Fibroblast of upper back skin (primary cell): ENCODE measurements around the gene TMPRSS6.
"Not testable (repeated sequence)": the region's sequence is repeated elsewhere in the genome, so short reads cannot be mapped to it uniquely, and the experiment has no call there.

Experiments used
- DNase-seq: peaks from one replicate; pipeline ENCODE4 v3.0.0-alpha.2; 2013

TMPRSS6 gene

GRCh38 chr22:37084385-37084784 is 25.1 kb downstream of the TMPRSS6 start:
- DNase-seq, result no peak

DNA sequence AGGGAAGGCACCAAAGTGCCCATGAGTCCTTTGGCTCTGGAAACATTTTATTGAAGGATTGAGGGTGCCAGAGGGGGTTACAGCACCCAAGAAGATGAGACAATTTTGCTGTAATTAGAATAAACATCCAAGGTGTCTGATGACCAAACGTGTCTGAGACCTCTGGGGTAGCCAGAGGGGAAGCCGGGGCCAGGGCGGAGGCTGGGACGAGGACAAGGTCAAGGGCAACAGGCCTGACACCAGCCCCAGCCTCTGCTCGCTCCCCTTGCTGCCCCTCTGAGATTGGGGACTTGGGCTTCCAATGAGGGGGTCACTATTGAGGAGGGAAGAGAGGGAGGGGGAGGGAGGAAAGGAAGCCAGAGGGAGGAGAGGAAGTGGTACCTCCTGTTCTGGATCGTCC is 25.6 kb downstream of the TMPRSS6 start:
- no peak for DNase-seq

- peak; percentile 17 for DNase-seq
Observed at GRCh38 chr22:37082251-37082873, 27.2 kb downstream of the TMPRSS6 start.

DNA sequence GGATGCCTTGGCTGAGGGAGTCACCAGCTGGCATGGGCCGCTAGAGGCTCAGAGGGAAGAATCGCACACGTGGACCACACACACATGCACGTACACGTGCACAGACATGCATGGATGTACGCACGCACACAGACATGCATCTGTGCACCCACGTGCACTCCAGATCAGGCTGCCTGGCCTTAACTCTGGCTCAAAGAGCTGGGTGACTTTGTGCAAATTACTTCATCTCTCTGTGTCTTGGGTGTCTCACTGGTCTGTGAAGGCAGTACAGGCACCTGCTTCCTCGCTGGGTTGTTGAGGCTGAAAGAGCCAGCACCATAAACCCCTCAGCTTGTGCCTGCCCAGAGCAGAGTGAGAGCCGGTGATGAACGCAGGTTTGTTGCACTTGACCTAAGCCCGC is 28.7 kb downstream of the TMPRSS6 start:
- no peak for DNase-seq

- no peak for DNase-seq
Observed at GRCh38 chr22:37080438-37080837, 29.1 kb downstream of the TMPRSS6 start.

- peak; percentile 36 for DNase-seq
Observed at GRCh38 chr22:37079668-37080171, 29.8 kb downstream of the TMPRSS6 start.

GRCh38 chr22:37079158-37079557 is 30.4 kb downstream of the TMPRSS6 start:
- no peak for DNase-seq

DNA sequence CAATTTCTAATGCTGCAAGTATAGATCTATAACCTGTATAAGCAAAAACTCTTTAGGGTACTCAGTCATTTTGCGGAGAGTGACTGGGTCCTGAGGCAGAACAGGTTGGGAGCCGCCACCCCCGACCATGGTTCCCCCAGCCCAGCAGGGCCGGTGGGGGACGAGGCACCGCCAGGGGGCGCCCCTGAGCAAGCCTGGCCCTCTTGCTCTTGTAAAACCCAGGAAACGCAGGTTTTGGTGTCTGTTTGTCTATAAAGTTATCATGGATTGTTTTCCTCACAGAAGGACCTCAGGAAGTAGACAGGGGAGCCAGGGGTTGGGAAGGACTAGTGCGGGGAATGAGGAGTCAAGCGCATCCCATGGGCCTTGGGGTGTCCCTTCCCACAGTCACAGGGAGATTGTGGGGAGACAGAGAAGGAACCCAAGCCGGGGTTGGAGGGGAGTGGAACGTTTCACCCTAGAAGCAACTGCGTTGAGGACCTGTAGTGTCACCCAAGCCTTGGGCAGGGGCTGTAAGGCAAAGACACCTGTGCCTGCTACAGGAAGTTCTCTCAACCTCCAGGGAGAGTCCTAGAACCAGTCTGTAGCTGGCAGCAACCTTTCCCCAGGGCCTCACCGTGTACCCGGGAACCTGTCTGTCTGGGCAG is 31.6 kb downstream of the TMPRSS6 start:
- DNase-seq, result peak; percentile 23

- DNase-seq, result no peak
Observed at GRCh38 chr22:37075822-37076433, 33.6 kb downstream of the TMPRSS6 start.

GRCh38 chr22:37075046-37075445 is 34.5 kb downstream of the TMPRSS6 start:
- DNase-seq, result no peak

- no peak for DNase-seq
Observed at GRCh38 chr22:37074537-37074936, 35.0 kb downstream of the TMPRSS6 start.

GRCh38 chr22:37072673-37073072 is 36.8 kb downstream of the TMPRSS6 start:
- no peak for DNase-seq

DNA sequence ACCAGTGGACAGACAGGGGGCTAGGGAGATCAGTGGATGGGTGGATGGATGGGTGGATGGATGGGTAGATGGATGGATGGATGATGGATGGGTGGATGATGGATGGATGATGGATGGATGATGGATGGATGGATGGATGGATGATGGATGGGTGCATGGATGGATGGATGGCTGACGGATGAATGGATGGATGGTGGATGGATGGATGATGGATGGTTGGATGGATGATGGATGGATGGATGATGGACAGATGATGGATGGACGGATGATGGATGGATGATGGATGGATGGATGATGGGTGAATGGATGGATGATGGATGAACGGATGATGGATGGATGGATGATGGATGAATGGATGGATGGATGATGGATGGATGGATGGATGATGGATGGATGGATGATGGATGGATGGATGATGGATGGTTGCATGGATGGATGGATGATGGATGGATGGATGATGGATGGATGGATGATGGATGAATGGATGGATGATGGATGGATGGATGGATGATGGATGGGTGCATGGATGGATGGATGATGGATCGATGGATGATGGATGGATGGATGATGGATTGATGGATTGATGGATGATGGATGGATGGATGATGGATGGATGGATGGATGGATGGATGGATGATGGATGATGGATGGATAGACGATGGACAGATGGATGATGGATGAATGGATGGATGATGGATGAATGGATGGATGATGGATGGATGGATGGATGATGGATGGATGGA is 37.5 kb downstream of the TMPRSS6 start:
- not testable (repeated sequence) for DNase-seq

DNA sequence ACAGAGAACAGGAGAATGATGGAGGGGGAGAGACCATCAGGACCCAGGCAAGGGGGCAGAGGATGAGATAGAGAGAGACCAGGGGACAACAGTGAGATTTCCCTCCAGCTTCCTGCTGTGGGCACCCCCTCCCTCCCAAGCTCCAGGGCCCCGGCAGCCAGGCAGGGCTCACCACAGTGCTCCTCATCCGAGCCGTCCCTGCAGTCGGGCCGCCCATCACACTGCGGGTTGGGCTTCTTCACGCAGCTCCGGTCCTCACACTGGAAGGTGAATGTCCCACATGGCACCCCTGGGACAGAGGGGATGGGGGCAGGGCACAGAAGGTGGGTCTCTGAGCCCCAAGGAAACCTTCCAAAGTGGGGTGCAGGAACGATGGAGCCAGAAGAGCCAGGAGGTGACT is 38.8 kb downstream of the TMPRSS6 start:
- DNase-seq, result no peak

DNA sequence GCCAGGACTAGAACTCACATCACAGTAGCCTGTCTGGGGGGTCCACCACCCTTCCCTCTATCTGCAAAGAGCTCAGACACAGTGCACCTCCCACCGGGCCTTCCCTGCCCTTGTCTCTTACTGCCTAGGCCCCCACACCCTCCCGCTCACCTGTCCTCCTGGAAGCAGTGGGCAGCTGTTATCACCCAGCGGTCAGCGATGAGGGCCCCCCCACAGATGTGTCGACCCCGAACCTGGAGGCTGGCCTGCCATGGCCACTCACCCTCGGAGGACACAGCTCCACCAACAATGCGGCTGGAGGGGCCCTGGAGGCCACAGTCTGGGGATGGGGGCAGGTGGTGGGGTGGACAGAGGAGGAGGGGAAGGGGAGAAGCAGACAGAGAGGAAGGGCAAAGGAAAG is 39.2 kb downstream of the TMPRSS6 start:
- DNase-seq, result no peak

DNA sequence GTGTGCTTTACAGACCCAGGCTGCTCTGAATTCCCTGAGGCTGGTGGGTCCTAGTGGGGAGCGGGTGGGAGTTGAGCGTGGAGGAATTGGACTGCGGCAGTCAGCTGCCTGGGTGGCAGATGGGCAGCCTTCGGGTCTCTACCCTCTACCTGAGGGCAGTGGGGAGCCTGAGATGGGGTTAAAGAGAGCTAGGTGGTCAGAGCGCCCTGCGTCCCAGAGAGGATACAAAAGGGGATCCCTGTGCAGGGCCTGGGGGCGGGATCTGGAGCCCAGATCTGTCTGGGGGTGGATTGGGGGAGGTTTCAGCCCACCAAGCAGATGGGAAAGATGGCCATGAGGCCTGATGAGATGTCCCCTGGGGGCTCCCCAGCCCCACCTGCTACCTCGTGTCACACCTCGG is 39.8 kb downstream of the TMPRSS6 start:
- DNase-seq, result no peak

GRCh38 chr22:37069319-37069718 is 40.2 kb downstream of the TMPRSS6 start:
- no peak for DNase-seq

GRCh38 chr22:37068859-37069258 is 40.7 kb downstream of the TMPRSS6 start:
- no peak for DNase-seq

DNA sequence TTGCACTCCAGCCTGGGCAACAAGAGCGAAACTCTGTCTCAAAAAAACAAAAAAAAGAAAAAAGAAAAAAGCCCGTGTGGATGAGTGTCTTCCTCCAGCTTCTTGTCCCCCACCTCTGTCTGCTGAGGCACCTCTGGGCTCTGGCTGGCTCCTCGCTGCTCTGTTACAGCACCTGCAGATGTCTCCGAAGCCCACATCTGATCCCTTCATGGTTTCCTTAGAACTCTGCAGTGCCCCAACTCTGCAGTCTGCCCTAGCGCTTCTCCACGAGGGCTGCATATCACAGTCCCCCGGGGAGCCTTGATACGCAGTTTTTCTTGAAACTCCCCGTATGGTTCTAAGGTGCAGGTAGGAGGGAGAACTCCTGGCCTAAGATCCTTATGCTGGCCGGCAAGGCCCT is 42.1 kb downstream of the TMPRSS6 start:
- no peak for DNase-seq

GRCh38 chr22:37065961-37066360 is 43.6 kb downstream of the TMPRSS6 start:
- DNase-seq, result no peak

DNA sequence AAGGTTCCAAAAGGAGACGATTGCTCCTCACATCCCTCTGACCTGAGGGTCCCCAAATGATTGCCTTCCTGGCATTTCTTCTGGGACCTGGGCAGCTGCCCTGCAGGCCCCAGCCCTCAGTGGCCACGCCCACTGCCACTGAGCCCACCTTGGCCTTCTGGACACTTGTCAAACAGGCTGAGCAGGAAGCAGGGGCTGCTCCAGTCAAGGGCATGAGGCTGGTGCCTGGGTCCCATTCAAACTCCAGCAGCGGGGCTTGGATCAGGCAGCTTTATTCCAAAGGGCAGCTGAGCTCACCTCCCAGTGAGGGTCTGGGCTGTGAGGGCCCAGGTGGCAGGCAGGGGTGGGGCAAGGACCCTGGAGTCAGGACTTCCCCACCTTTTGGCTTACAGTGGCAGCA is 44.3 kb downstream of the TMPRSS6 start:
- no peak for DNase-seq

GRCh38 chr22:37064553-37064952 is 45.0 kb downstream of the TMPRSS6 start:
- no peak for DNase-seq
